ENCODE results near the gene LYPD3. TPM values are rescaled to one million over a fixed set of nuclear protein-coding genes. Genes with fewer than 3 reads are reported as not detected.

Gene LYPD3
- total and polyA plus RNA-seq, 9 donors: 0.39 to 13.9 (median 0.86) TPM

GRCh38 chr19:43423779-43424178 is 41.6 kb downstream of the LYPD3 start:
- Histone ChIP-seq H3K9me3 (replicated peaks; ENCODE audit: control insufficient read depth, low read depth, low read length) (no peaks in the 10 kb centered on the region), H3K27ac (ENCODE audit: low read length) (no peak overlapping the region), H3K36me3 (ENCODE audit: control insufficient read depth, insufficient read depth, low read length) (no peaks in the 10 kb centered on the region), H3K4me1 (ENCODE audit: control insufficient read depth, insufficient read depth, low read length) (no peaks in the 10 kb centered on the region), H3K4me3 (ENCODE audit: low read length) (no peak overlapping the region), H3K27me3 (ENCODE audit: control insufficient read depth, insufficient read depth, low read length) (no peaks in the 10 kb centered on the region)
- no CpG with 5 or more reads among the region's 5 CpGs for WGBS (ENCODE audit: insufficient coverage)
- no peak for DNase-seq

GRCh38 chr19:43422689-43423066 is 42.7 kb downstream of the LYPD3 start:
- Histone ChIP-seq H3K27ac (ENCODE audit: low read length) (no peak overlapping the region), H3K9me3 (replicated peaks; ENCODE audit: control insufficient read depth, low read depth, low read length) (no peaks in the 10 kb centered on the region), H3K36me3 (ENCODE audit: control insufficient read depth, insufficient read depth, low read length) (no peaks in the 10 kb centered on the region), H3K27me3 (ENCODE audit: control insufficient read depth, insufficient read depth, low read length) (no peaks in the 10 kb centered on the region), H3K4me1 (ENCODE audit: control insufficient read depth, insufficient read depth, low read length) (no peaks in the 10 kb centered on the region), H3K4me3 (ENCODE audit: low read length) (no peak overlapping the region)
- DNase-seq: no peak
- no CpG with 5 or more reads among the region's 1 CpG for WGBS (ENCODE audit: insufficient coverage)

GRCh38 chr19:43422000-43422688 is 43.3 kb downstream of the LYPD3 start:
- WGBS (ENCODE audit: insufficient coverage): no CpG with 5 or more reads among the region's 2 CpGs
- Histone ChIP-seq H3K36me3 (ENCODE audit: control insufficient read depth, insufficient read depth, low read length) (no peaks in the 10 kb centered on the region), H3K27ac (ENCODE audit: low read length) (no peak overlapping the region), H3K4me1 (ENCODE audit: control insufficient read depth, insufficient read depth, low read length) (no peaks in the 10 kb centered on the region), H3K4me3 (ENCODE audit: low read length) (no peak overlapping the region), H3K9me3 (replicated peaks; ENCODE audit: control insufficient read depth, low read depth, low read length) (no peaks in the 10 kb centered on the region), H3K27me3 (ENCODE audit: control insufficient read depth, insufficient read depth, low read length) (no peaks in the 10 kb centered on the region)
- DNase-seq: no peak

GRCh38 chr19:43420954-43421353 is 44.5 kb downstream of the LYPD3 start:
- 86% methylated on average over 2 of the region's 6 CpGs for WGBS (ENCODE audit: insufficient coverage)

GRCh38 chr19:43416951-43417623 is 48.3 kb downstream of the LYPD3 start:
- Histone ChIP-seq H3K27ac (ENCODE audit: low read length) (no peak overlapping the region), H3K27me3 (ENCODE audit: control insufficient read depth, insufficient read depth, low read length) (no peaks in the 10 kb centered on the region), H3K4me1 (ENCODE audit: control insufficient read depth, insufficient read depth, low read length) (no peaks in the 10 kb centered on the region), H3K36me3 (ENCODE audit: control insufficient read depth, insufficient read depth, low read length) (no peaks in the 10 kb centered on the region), H3K4me3 (ENCODE audit: low read length) (no peak overlapping the region), H3K9me3 (replicated peaks; ENCODE audit: control insufficient read depth, low read depth, low read length) (no peaks in the 10 kb centered on the region)
- no peak for DNase-seq
- WGBS (ENCODE audit: insufficient coverage): 61% methylated on average over 3 of the region's 4 CpGs

More at GRCh38 chr19:43420954-43421353, 44.5 kb downstream of the LYPD3 start:
- Histone ChIP-seq H3K27me3 (ENCODE audit: control insufficient read depth, insufficient read depth, low read length) (no peaks in the 10 kb centered on the region), H3K27ac (ENCODE audit: low read length) (no peak overlapping the region), H3K36me3 (ENCODE audit: control insufficient read depth, insufficient read depth, low read length) (no peaks in the 10 kb centered on the region), H3K9me3 (replicated peaks; ENCODE audit: control insufficient read depth, low read depth, low read length) (no peaks in the 10 kb centered on the region), H3K4me1 (ENCODE audit: control insufficient read depth, insufficient read depth, low read length) (no peaks in the 10 kb centered on the region), H3K4me3 (ENCODE audit: low read length) (no peak overlapping the region)
- DNase-seq: no peak

- Histone ChIP-seq H3K4me1 (ENCODE audit: control insufficient read depth, insufficient read depth, low read length) (no peaks in the 10 kb centered on the region), H3K4me3 (ENCODE audit: low read length) (no peak within 1 kb of the TSS), H3K9me3 (replicated peaks; ENCODE audit: control insufficient read depth, low read depth, low read length) (no peaks in the 10 kb centered on the region), H3K27me3 (ENCODE audit: control insufficient read depth, insufficient read depth, low read length) (no peaks in the 10 kb centered on the region), H3K36me3 (ENCODE audit: control insufficient read depth, insufficient read depth, low read length) (no peaks in the 10 kb centered on the region), H3K27ac (ENCODE audit: low read length) (no peak within 1 kb of the TSS)
- WGBS (ENCODE audit: insufficient coverage): 95% methylated on average over 21 of the region's 21 CpGs
- DNase-seq: no peak
These were observed 50.9 kb downstream of the LYPD3 start, which contains the start of gene TEX101 for GRCh38 chr19:43414554-43414953. TSS of gene TEX101 (plus strand) at chr19:43414890. CDS start at chr19:43415920, 1,030 bp downstream.

- H3K27me3 ChIP-seq (ENCODE audit: control insufficient read depth, insufficient read depth, low read length): no peaks in the 10 kb centered on the region
- H3K4me1 ChIP-seq (ENCODE audit: control insufficient read depth, insufficient read depth, low read length): no peaks in the 10 kb centered on the region
- no peaks in the 10 kb centered on the region for H3K9me3 ChIP-seq (replicated peaks; ENCODE audit: control insufficient read depth, low read depth, low read length)
- H3K36me3 ChIP-seq (ENCODE audit: control insufficient read depth, insufficient read depth, low read length): no peaks in the 10 kb centered on the region
- no peak for DNase-seq
- H3K4me3 ChIP-seq (ENCODE audit: low read length): no peak overlapping the region
- 50% methylated on average over 1 of the region's 6 CpGs for WGBS (ENCODE audit: insufficient coverage)
- H3K27ac ChIP-seq (ENCODE audit: low read length): no peak overlapping the region
These were observed 53.0 kb downstream of the LYPD3 start for GRCh38 chr19:43412441-43412840.

Other genes with a start within 250 kb of the LYPD3 start
- gene PSG9, start 196.1 kb downstream of the LYPD3 start, total RNA-seq: 0.62 TPM
- gene PSG9, start 196.1 kb downstream of the LYPD3 start, polyA plus RNA-seq (ENCODE audit: insufficient read depth in 1 of 8, insufficient read length in 8 of 8, low replicate concordance in 1 of 8): under 1 TPM in 6 of 8 donors, not detected in 2; 0.15 to 0.76 (median 0.25) TPM
- gene CD177, start 111.9 kb downstream of the LYPD3 start, total RNA-seq: 0.09 TPM
- gene CD177, start 111.9 kb downstream of the LYPD3 start, polyA plus RNA-seq (ENCODE audit: insufficient read depth in 1 of 8, insufficient read length in 8 of 8, low replicate concordance in 1 of 8): under 1 TPM; 0.11 to 0.43 (median 0.32) TPM
- not detected for gene TEX101, start 50.7 kb downstream of the LYPD3 start, total RNA-seq
- under 1 TPM in 1 of 8 donors, not detected in 7; 0.17 TPM for gene TEX101, start 50.7 kb downstream of the LYPD3 start, polyA plus RNA-seq (ENCODE audit: insufficient read depth in 1 of 8, insufficient read length in 8 of 8, low replicate concordance in 1 of 8)
- gene PHLDB3, start 39.1 kb upstream of the LYPD3 start, total RNA-seq: 6.6 TPM
- 1 to 10 TPM; 2.8 to 8.0 (median 4.4) TPM for gene PHLDB3, start 39.1 kb upstream of the LYPD3 start, polyA plus RNA-seq (ENCODE audit: insufficient read depth in 1 of 8, insufficient read length in 8 of 8, low replicate concordance in 1 of 8)
- 19.6 TPM for gene ETHE1, start 61.6 kb upstream of the LYPD3 start, total RNA-seq
- 10 to 100 TPM; 12.0 to 22.5 (median 17.0) TPM for gene ETHE1, start 61.6 kb upstream of the LYPD3 start, polyA plus RNA-seq (ENCODE audit: insufficient read depth in 1 of 8, insufficient read length in 8 of 8, low replicate concordance in 1 of 8)
- gene ZNF575, start 67.6 kb upstream of the LYPD3 start, total RNA-seq: 0.62 TPM
- gene ZNF575, start 67.6 kb upstream of the LYPD3 start, polyA plus RNA-seq (ENCODE audit: insufficient read depth in 1 of 8, insufficient read length in 8 of 8, low replicate concordance in 1 of 8): 1 to 10 TPM; 2.2 to 5.0 (median 3.4) TPM
- 27.7 TPM for gene XRCC1, start 109.9 kb upstream of the LYPD3 start, total RNA-seq
- 10 to 100 TPM; 28.4 to 42.5 (median 35.7) TPM for gene XRCC1, start 109.9 kb upstream of the LYPD3 start, polyA plus RNA-seq (ENCODE audit: insufficient read depth in 1 of 8, insufficient read length in 8 of 8, low replicate concordance in 1 of 8)
- gene PINLYP, start 110.2 kb upstream of the LYPD3 start, total RNA-seq: 5.0 TPM
- 1 to 10 TPM; 4.6 to 7.7 (median 6.2) TPM for gene PINLYP, start 110.2 kb upstream of the LYPD3 start, polyA plus RNA-seq (ENCODE audit: insufficient read depth in 1 of 8, insufficient read length in 8 of 8, low replicate concordance in 1 of 8)
- 11.4 TPM for gene IRGQ, start 130.5 kb upstream of the LYPD3 start, total RNA-seq
- 10 to 100 TPM in 7 of 8 donors, 1 to 10 TPM in 1; 9.7 to 15.1 (median 12.5) TPM for gene IRGQ, start 130.5 kb upstream of the LYPD3 start, polyA plus RNA-seq (ENCODE audit: insufficient read depth in 1 of 8, insufficient read length in 8 of 8, low replicate concordance in 1 of 8)
- 7.8 TPM for gene ZNF576, start 131.0 kb upstream of the LYPD3 start, total RNA-seq
- gene ZNF576, start 131.0 kb upstream of the LYPD3 start, polyA plus RNA-seq (ENCODE audit: insufficient read depth in 1 of 8, insufficient read length in 8 of 8, low replicate concordance in 1 of 8): 10 to 100 TPM in 5 of 8 donors, 1 to 10 TPM in 3; 8.3 to 12.1 (median 10.5) TPM
- 0.18 TPM for gene SRRM5, start 146.5 kb upstream of the LYPD3 start, total RNA-seq
- gene SRRM5, start 146.5 kb upstream of the LYPD3 start, polyA plus RNA-seq (ENCODE audit: insufficient read depth in 1 of 8, insufficient read length in 8 of 8, low replicate concordance in 1 of 8): under 1 TPM; 0.17 to 0.57 (median 0.41) TPM
- gene ZNF428, start 154.0 kb upstream of the LYPD3 start, total RNA-seq: 55.9 TPM
- gene ZNF428, start 154.0 kb upstream of the LYPD3 start, polyA plus RNA-seq (ENCODE audit: insufficient read depth in 1 of 8, insufficient read length in 8 of 8, low replicate concordance in 1 of 8): 10 to 100 TPM; 63.2 to 80.5 (median 71.9) TPM
- 7.8 TPM for gene CADM4, start 174.2 kb upstream of the LYPD3 start, total RNA-seq
- 10 to 100 TPM in 5 of 8 donors, 1 to 10 TPM in 3; 6.7 to 27.1 (median 13.2) TPM for gene CADM4, start 174.2 kb upstream of the LYPD3 start, polyA plus RNA-seq (ENCODE audit: insufficient read depth in 1 of 8, insufficient read length in 8 of 8, low replicate concordance in 1 of 8)
- 4.9 TPM for gene PLAUR, start 204.6 kb upstream of the LYPD3 start, total RNA-seq
- gene PLAUR, start 204.6 kb upstream of the LYPD3 start, polyA plus RNA-seq (ENCODE audit: insufficient read depth in 1 of 8, insufficient read length in 8 of 8, low replicate concordance in 1 of 8): 1 to 10 TPM; 5.1 to 8.9 (median 7.4) TPM

All from muscle of leg (tissue), 11 donors.